ENCODE data around the gene RAB11FIP3. TPM values are rescaled to one million over a fixed set of nuclear protein-coding genes. Genes with fewer than 3 reads are reported as not detected.

Gene RAB11FIP3
- total and polyA plus RNA-seq, 9 of the 15 experiments (the other 6 are each of a cell fraction or from before 2014, with no cell fraction given), result 0.46 to 13.1 (median 4.3) TPM

- no peak for TF ChIP-seq ZHX1 (conservative IDR thresholded peaks at IDR 0.05; ENCODE audit: low read length)
- no peak for TF ChIP-seq FOXJ2 (tag; IDR thresholded peaks at IDR 0.05)
- TF ChIP-seq RBM17 (IDR thresholded peaks at IDR 0.05; ENCODE audit: borderline replicate concordance, low read depth, low read length), result no peak
- TF ChIP-seq NRF1 (conservative IDR thresholded peaks at IDR 0.05 in 1 of 2, IDR thresholded peaks at IDR 0.05 in 1 of 2), result no peak
- no peak for TF ChIP-seq TAF9B (IDR thresholded peaks at IDR 0.05; ENCODE audit: partially characterized antibody)
- peak; percentile 39 for TF ChIP-seq PCBP1 (IDR thresholded peaks at IDR 0.05; ENCODE audit: low read depth, low read length, poor library complexity, severe bottlenecking)
- TF ChIP-seq TEAD4 (IDR thresholded peaks at IDR 0.05; ENCODE audit: low read length), result peak; percentile 29; the same call in 1 of the 2 replicates
- TF ChIP-seq TEAD4 (CRISPR knock-in tag; IDR thresholded peaks at IDR 0.05; ENCODE audit: borderline replicate concordance), result no peak
- TF ChIP-seq CBX1 (IDR thresholded peaks at IDR 0.05; ENCODE audit: low read depth), result no peak
- TF ChIP-seq, protein P1, sequence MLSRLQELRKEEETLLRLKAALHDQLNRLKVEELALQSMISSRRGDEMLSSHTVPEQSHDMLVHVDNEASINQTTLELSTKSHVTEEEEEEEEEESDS (CRISPR knock-in tag; IDR thresholded peaks at IDR 0.05), result no peak
- TF ChIP-seq PTTG1 (tag; IDR thresholded peaks at IDR 0.05; ENCODE audit: low read depth), result no peak
- TF ChIP-seq RFX7 (CRISPR knock-in tag; IDR thresholded peaks at IDR 0.05), result no peak
- TF ChIP-seq, protein P2, sequence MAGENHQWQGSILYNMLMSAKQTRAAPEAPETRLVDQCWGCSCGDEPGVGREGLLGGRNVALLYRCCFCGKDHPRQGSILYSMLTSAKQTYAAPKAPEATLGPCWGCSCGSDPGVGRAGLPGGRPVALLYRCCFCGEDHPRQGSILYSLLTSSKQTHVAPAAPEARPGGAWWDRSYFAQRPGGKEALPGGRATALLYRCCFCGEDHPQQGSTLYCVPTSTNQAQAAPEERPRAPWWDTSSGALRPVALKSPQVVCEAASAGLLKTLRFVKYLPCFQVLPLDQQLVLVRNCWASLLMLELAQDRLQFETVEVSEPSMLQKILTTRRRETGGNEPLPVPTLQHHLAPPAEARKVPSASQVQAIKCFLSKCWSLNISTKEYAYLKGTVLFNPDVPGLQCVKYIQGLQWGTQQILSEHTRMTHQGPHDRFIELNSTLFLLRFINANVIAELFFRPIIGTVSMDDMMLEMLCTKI (IDR thresholded peaks at IDR 0.05; ENCODE audit: partially characterized antibody), result no peak
- no peak for TF ChIP-seq MEIS2 (IDR thresholded peaks at IDR 0.05; ENCODE audit: partially characterized antibody)
- TF ChIP-seq MYNN (IDR thresholded peaks at IDR 0.05), result 0 out of 2 replicates have a peak, but pooled peaks have one; percentile 41
- TF ChIP-seq MYNN (CRISPR knock-in tag; IDR thresholded peaks at IDR 0.05), result no peak
- TF ChIP-seq ZNF143 (CRISPR knock-in tag; IDR thresholded peaks at IDR 0.05), result no peak
- TF ChIP-seq, protein P3, sequence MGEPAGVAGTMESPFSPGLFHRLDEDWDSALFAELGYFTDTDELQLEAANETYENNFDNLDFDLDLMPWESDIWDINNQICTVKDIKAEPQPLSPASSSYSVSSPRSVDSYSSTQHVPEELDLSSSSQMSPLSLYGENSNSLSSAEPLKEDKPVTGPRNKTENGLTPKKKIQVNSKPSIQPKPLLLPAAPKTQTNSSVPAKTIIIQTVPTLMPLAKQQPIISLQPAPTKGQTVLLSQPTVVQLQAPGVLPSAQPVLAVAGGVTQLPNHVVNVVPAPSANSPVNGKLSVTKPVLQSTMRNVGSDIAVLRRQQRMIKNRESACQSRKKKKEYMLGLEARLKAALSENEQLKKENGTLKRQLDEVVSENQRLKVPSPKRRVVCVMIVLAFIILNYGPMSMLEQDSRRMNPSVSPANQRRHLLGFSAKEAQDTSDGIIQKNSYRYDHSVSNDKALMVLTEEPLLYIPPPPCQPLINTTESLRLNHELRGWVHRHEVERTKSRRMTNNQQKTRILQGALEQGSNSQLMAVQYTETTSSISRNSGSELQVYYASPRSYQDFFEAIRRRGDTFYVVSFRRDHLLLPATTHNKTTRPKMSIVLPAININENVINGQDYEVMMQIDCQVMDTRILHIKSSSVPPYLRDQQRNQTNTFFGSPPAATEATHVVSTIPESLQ (CRISPR knock-in tag; IDR thresholded peaks at IDR 0.05), result no peak
- no peak for TF ChIP-seq SMARCE1 (IDR thresholded peaks at IDR 0.05)
- TF ChIP-seq, protein P4, sequence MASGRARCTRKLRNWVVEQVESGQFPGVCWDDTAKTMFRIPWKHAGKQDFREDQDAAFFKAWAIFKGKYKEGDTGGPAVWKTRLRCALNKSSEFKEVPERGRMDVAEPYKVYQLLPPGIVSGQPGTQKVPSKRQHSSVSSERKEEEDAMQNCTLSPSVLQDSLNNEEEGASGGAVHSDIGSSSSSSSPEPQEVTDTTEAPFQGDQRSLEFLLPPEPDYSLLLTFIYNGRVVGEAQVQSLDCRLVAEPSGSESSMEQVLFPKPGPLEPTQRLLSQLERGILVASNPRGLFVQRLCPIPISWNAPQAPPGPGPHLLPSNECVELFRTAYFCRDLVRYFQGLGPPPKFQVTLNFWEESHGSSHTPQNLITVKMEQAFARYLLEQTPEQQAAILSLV (tag; IDR thresholded peaks at IDR 0.05), result no peak
- TF ChIP-seq SRSF7 (optimal IDR thresholded peaks at IDR 0.05; ENCODE audit: low read depth, low read length), result no peak
- no peak for TF ChIP-seq SMAD1 (IDR thresholded peaks at IDR 0.05; ENCODE audit: low read depth, low read length, partially characterized antibody)
These were observed 143.2 kb downstream of the RAB11FIP3 start (continued) for GRCh38 chr16:568401-569258.

Measured in K562 (cell line).